ENCODE results near the gene IRF2BP2.

DNA sequence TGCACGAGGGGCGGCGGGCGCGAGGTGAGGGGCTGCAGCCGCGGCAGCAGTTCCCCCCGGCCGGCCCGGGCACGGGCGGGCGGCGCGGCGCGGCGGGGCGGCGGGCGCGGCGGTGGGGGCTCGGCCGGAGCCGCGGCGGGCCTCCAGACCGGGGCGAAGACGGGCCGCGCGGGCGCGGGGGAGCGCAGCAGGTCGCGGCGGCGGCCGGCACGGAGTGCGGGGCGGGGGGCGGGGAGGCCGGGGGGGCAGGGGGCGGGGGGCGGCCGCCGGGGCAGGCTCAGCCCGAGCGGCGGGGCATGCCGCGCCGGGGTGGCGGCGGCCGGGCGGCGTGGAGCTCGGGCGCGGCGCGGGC, 311 bp downstream of the IRF2BP2 start:
- no peak for TF ChIP-seq POLR2A (IDR thresholded peaks at IDR 0.05)
- TF ChIP-seq, protein P1, sequence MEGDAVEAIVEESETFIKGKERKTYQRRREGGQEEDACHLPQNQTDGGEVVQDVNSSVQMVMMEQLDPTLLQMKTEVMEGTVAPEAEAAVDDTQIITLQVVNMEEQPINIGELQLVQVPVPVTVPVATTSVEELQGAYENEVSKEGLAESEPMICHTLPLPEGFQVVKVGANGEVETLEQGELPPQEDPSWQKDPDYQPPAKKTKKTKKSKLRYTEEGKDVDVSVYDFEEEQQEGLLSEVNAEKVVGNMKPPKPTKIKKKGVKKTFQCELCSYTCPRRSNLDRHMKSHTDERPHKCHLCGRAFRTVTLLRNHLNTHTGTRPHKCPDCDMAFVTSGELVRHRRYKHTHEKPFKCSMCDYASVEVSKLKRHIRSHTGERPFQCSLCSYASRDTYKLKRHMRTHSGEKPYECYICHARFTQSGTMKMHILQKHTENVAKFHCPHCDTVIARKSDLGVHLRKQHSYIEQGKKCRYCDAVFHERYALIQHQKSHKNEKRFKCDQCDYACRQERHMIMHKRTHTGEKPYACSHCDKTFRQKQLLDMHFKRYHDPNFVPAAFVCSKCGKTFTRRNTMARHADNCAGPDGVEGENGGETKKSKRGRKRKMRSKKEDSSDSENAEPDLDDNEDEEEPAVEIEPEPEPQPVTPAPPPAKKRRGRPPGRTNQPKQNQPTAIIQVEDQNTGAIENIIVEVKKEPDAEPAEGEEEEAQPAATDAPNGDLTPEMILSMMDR (IDR thresholded peaks at IDR 0.05), result no peak
